ENCODE measurements around the gene RASL10B.
A peak's percentile ranks its signal among the peaks of the same experiment; 100 is the strongest.

RASL10B gene

GRCh38 chr17:35736236-35736635, 4.8 kb downstream of the RASL10B start:
- TF ChIP-seq CTCF (IDR thresholded peaks at IDR 0.05; ENCODE audit: borderline replicate concordance, control extremely low read depth, extremely low read depth, insufficient read depth, missing control alignments): no peak
- no peak for DNase-seq (ENCODE audit: low spot score)
- in situ Hi-C loops (cut with MboI; ENCODE audit: low sequenced_read_pairs, unreplicated experiment): loop anchor here (25.0 kb wide), 2 partner anchors 424 to 574 kb away; no protein-coding TSS in a partner anchor

GRCh38 chr17:35738519-35739133, 7.2 kb downstream of the RASL10B start:
- in situ Hi-C loops (cut with MboI; ENCODE audit: low sequenced_read_pairs, unreplicated experiment): loop anchor here (25.0 kb wide), 2 partner anchors 426 to 576 kb away; no protein-coding TSS in a partner anchor
- peak; percentile 30 for DNase-seq (ENCODE audit: low spot score)
- no peak for TF ChIP-seq CTCF (IDR thresholded peaks at IDR 0.05; ENCODE audit: borderline replicate concordance, control extremely low read depth, extremely low read depth, insufficient read depth, missing control alignments)

- DNase-seq (ENCODE audit: low spot score): no peak
- no peak for TF ChIP-seq CTCF (IDR thresholded peaks at IDR 0.05; ENCODE audit: borderline replicate concordance, control extremely low read depth, extremely low read depth, insufficient read depth, missing control alignments)
- in situ Hi-C loops (cut with MboI; ENCODE audit: low sequenced_read_pairs, unreplicated experiment): loop anchor here (5.0 to 25.0 kb wide), 3 partner anchors 118 to 578 kb away; no protein-coding TSS in a partner anchor
These were observed 8.8 kb downstream of the RASL10B start for GRCh38 chr17:35740216-35740615.

- TF ChIP-seq CTCF (IDR thresholded peaks at IDR 0.05; ENCODE audit: borderline replicate concordance, control extremely low read depth, extremely low read depth, insufficient read depth, missing control alignments): no peak
- peak; percentile 28 for DNase-seq (ENCODE audit: low spot score)
- in situ Hi-C loops (cut with MboI; ENCODE audit: low sequenced_read_pairs, unreplicated experiment): loop anchor here (5.0 to 25.0 kb wide), 3 partner anchors 119 to 579 kb away; no protein-coding TSS in a partner anchor
These were observed 9.8 kb downstream of the RASL10B start for GRCh38 chr17:35740997-35741931.

GRCh38 chr17:35742496-35742895, 11.1 kb downstream of the RASL10B start:
- DNase-seq (ENCODE audit: low spot score): no peak
- in situ Hi-C loops (cut with MboI; ENCODE audit: low sequenced_read_pairs, unreplicated experiment): loop anchor here (5.0 to 25.0 kb wide), 3 partner anchors 120 to 580 kb away; no protein-coding TSS in a partner anchor
- no peak for TF ChIP-seq CTCF (IDR thresholded peaks at IDR 0.05; ENCODE audit: borderline replicate concordance, control extremely low read depth, extremely low read depth, insufficient read depth, missing control alignments)

GRCh38 chr17:35742896-35743477, 11.5 kb downstream of the RASL10B start:
- in situ Hi-C loops (cut with MboI; ENCODE audit: low sequenced_read_pairs, unreplicated experiment): loop anchor here (5.0 to 25.0 kb wide), 3 partner anchors 121 to 581 kb away; no protein-coding TSS in a partner anchor
- no peak for TF ChIP-seq CTCF (IDR thresholded peaks at IDR 0.05; ENCODE audit: borderline replicate concordance, control extremely low read depth, extremely low read depth, insufficient read depth, missing control alignments)
- no peak for DNase-seq (ENCODE audit: low spot score)
